GM18520 (cell line): ENCODE data around the gene AOAH.
"Not testable (repeated sequence)": the region's sequence is repeated elsewhere in the genome, so short reads cannot be mapped to it uniquely, and the experiment has no call there.

Experiments
- ATAC-seq: cut with Tn5 transposase; IDR thresholded peaks from one replicate; pipeline ENCODE4 v1.9.1; 2021; ENCODE audit not compliant: unreplicated experiment

The AOAH gene

DNA sequence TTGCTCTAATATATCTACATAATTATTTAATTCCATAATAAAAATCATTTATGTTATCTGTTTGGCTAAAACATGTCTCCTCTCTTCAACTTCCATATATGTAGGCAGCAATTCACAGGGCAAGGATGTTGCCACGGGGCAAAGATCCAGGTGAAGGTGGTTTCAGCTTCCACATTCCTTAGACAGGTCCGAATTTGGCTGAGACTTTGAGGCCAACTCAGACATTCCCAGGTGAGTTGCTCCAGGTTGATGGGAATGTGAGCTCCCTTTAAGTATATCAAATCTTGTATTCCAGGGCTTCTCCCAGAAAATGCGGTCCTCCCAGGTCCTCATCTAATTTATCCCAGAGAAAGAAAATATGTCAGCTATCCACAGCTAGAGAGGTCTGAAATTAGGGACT, 15.1 kb upstream of the AOAH start:
- no peak for ATAC-seq

DNA sequence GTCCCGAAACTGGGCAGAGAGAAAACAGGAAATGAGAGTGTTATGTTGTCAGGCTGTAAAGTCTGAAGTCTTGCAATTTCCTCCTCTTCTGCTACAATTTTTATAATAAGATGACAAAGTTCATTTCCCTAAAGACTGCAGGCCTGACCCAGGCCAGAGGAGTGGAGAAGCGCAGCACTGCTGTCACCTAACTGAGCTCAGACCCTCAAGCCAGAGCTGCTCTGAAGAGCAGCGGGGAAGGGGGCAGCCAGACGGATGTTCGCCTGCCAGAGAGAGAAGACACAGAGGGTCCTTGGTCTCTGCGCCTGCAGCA, 12.6 kb upstream of the AOAH start:
- ATAC-seq, result no peak

DNA sequence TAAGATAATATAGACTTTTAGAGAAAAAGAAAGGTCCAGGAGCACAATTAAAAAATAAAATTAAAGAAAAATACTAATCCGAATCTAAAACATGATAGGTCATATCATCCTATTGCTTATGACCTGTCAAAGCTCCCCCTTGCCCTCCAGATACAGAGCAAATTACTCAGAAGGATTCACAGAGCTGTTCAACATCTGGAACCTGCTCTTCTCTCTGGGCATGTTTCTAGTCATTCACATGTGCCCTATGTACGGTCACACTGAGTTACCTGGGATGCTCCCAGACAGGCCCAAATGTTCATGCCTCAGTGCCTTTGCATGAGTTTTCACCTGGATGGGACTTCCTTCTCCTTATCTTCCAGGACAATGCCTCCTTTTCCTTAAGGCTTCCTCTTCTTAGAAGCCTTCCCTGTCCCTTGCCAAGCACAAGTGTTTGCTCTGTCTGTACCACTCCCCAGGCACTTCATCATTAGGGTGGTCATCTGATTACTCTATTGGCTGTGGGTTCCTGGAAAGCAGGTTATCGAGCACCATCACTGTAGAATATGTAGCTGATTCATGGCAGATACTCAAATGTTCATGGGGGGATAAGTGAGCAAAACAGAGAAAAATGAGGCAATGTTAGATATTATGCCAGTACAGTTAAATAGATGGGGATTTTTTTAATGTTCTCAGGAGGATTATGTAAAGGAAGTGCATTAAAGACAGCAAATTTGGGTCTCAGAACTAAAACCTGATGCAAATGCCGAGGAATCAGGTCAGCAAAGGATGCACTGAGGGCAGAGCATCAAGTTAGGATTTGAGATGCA, 12.0 kb upstream of the AOAH start:
- no peak for ATAC-seq

DNA sequence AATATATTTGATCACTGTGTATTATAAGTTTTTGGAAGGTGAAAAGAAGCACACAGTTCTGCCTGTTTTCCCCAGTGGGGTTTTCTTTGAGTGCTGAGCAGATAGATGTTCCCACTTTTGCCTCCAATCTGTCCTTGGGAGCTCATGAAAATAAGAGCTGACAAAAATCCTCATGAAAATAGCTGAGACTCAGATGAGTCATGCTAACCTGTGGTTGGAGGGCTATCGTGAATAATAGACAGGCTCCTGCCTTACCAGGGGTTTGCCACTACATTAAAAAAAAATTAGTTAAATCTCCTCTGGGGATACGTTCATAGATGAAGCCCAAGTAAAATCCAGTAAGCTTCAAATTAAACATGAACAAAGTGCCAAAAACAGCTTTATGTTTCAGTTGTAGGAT, 10.9 kb upstream of the AOAH start:
- no peak for ATAC-seq

DNA sequence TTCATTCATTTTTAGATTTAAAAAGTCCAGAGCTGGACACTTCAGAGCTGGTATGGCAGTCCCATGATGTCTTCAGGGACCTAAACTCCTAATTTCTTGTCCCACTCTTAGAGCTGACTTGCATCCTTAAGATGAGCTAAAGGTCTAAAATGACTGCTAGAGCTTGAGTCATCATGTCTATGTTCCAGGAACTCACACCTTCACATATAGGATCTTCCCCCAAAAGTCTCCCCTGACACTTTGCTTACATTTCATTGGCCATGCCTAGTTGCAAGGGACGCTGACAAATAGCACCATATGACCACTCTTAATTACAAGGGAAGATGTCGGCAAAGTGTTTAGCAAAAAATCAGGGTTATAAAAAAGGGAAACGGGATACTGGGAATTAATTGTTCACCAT, 10.4 kb upstream of the AOAH start:
- no peak for ATAC-seq

DNA sequence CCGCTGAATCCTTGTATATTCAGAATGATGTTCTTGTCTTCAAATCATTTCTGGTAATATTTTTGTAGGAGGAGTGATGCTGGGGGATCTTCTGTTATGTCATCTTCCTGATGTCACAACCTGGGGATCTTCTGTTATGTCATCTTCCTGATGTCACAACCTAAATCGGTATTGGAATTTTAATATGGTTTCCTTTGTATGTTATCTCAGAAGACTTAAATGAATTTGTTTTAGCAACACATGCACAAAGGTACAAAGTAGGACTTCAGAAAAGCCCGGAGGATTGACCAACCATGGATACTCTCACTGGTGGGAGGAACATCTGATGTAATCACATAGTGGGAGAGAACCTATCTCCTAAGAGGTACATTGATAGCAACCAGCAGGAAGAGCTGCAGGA, 9.1 kb upstream of the AOAH start:
- ATAC-seq, result no peak

- ATAC-seq, result no peak
These were observed 8.5 kb upstream of the AOAH start for GRCh38 chr7:36732806-36733205.

DNA sequence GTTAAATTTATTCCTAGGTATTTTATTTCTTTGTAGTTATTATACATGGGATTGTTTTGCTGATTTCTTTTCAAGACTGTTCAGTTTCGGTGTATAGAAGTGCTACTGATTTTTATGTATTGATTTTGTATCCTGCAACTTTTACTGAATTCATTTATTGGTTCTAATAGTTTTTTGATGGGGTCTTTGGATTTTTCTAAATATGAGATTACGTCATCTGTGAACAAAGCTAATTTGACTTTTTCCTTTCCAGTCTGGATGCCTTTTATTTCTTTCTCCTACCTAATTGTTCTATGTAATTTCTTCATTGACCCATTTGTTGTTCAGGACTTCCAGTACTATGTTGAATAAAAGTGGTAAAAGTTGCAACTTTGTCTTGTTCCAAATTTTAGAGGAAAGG, 5.8 kb upstream of the AOAH start:
- ATAC-seq, result no peak

GRCh38 chr7:36728143-36728542, 3.8 kb upstream of the AOAH start:
- no peak for ATAC-seq

GRCh38 chr7:36726806-36727503, 2.7 kb upstream of the AOAH start:
- no peak for ATAC-seq

DNA sequence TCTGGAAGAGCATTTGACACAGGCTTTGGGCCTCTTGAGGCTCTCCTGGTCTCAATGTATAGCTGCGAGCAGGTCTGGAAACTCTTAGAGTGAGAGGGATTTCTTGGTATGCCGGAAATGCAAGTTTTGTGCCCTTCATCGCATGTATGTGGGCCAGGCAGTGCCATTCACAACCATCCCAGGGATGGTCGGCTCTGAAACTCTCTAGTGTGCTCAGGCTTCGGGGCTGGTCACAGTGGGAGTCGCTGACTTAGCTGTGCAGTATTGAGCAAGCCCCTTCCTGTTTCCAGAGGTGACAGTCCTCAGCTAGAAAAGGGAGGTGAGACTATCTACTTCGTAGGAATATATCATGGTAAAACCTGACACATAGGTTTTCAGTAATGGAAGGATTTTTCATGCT, 2.0 kb upstream of the AOAH start:
- ATAC-seq, result no peak

GRCh38 chr7:36724996-36725395, 702 bp upstream of the AOAH start:
- no peak for ATAC-seq

DNA sequence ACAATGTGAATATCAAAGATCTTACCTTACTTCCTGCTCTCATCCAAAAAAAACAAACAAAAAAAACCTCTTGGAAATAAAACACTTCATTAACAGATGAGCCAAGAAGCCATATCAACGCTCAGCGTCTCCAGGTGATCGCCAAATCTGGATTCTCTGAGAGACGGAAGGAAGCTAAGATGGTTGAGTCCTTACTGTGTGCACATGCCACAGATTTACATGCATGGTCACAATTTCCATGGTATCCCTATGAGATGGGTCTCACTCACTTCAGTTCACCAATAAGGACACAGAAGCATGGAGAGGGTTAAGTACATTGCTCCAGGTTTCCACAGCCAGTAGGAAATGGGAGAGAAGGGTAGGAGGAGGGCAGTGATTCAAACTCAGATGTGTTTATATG, 1.0 kb downstream of the AOAH start:
- ATAC-seq, result no peak

DNA sequence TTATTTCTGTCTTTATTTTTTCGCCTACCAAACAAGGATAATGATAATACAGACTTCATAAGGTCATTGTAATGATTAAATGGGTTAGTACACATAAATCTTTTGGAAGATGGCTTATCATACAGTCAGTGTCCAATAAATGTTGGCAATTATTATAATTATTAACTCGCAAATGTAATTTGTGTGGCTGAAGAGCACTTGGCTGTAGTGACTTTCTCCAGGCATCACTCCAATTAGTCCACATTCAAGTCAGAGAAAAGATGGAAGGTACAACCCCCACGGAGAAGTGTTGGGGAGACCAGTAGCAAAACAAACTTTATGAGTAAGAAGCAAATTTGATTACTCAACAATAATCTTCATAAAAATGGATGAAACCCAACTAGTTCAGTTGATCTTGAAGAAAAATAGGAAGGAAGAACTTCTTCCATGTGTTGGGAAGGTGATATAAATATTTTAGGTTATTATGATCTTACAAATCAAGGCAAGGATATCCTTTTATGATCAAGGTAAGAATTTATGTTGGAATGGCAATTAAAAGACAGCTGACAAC, 5.1 kb downstream of the AOAH start:
- ATAC-seq, result no peak

DNA sequence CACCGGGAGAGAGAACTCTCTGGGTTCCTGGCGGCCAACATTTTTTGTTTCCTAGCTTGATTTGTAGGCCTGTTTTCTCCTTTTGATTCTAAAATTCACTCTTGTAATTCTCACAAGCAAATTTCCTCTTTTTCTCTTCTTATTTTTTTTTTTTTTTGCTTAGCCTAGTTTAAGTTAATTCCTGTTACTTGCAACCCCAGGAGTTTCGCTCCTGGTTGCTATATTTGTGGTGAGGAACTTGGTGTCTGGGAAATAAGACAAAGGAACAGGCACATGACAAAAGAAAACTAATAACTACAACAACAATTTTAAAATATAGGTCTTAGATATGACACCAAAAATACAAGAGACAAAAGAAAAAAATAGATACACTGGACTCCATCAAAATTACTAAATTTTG, 6.7 kb downstream of the AOAH start:
- no peak for ATAC-seq

GRCh38 chr7:36716802-36717201, 7.5 kb downstream of the AOAH start:
- ATAC-seq, result not testable (repeated sequence)

DNA sequence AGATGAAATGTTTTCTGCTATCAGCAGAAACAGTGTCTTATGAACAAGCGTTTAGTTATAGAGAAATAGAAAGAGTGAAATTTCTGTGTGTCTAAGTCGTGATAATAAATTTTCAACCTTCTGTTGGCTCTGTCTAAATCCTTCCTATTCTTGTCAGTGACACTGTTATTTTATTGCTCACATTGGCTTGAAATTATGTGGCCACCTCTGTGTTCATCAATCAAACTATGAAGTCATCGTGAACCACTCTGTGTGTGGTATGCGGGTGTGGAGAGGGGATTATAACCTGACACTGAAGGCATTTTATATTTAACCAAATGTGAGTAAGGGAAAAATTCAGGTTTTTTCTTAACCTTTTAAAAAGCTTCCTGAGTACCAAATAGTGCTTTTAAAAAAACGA, 12.3 kb downstream of the AOAH start:
- no peak for ATAC-seq

GRCh38 chr7:36711256-36711655, 13.0 kb downstream of the AOAH start:
- ATAC-seq, result no peak

- ATAC-seq, result no peak
These were observed 14.0 kb downstream of the AOAH start for GRCh38 chr7:36710186-36710791.

DNA sequence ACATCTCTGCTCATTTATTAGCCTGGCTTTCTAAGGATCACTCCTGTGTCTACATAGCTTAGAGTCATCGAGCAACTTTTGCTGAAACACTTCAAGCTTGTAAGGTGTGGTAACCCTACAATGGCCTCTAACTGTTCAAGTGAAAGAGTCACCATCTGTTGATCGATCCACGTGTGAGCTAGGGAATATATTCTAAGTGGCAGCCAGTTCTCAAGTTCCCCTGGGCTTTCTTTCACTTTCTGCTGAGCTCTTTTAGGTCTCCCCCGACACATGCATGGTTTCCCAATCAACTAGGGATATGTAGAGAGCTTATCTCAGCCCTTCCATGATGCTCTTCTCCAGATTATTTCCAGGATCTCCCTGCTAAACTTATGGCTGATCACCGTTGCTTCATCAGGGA, 15.5 kb downstream of the AOAH start:
- no peak for ATAC-seq

DNA sequence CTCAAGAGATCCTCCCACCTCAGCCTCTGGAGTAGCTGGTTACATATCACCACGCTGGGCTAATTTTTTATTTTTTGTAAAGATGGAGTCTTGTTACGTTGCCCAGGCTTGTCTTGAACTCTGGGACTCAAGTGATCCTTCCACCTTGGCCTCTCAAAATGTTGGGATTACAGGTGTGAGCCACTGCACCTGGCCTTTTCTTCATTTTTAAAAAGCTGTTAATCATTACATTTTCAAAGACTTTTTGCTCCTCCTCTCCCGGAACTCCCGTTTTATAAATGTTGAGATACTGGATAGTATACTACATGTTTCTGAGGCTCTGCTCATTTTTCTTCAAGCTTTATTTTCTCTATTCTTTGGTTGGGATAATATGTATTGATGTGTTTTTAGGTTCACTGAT, 16.4 kb downstream of the AOAH start:
- no peak for ATAC-seq

- no peak for ATAC-seq
These were observed 16.8 kb downstream of the AOAH start for GRCh38 chr7:36707465-36707864.
